Epidermal melanocyte (primary cell): ENCODE results near the gene DHRS1.
"Not testable (repeated sequence)": the region's sequence is repeated elsewhere in the genome, so short reads cannot be mapped to it uniquely, and the experiment has no call there.

Experiments used
- DNase-seq: peaks from one replicate; pipeline ENCODE4 v3.0.0; 2011; ENCODE audit warnings: low spot score; ENCODE audit not compliant: insufficient read length

Gene DHRS1

DNA sequence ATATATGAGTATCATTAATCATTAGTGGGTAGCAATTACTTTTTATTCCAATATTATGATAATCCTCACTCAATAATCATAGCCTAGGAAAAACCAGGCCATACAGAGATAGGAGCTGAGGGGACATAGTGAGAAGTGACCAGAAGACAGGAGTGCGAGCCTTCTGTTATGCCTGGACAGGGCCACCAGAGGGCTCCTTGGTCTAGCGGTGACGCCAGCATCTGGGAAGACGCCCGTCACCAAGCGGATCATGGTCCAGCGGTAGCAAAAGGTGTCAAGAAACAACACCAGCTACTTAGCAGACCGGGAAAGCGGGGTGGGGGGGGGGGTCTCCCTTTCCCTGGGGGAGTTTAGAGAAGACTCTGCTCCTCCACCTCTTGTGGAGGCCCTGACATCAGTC lies 28.3 kb upstream of the DHRS1 start:
- DNase-seq: not testable (repeated sequence)

DNA sequence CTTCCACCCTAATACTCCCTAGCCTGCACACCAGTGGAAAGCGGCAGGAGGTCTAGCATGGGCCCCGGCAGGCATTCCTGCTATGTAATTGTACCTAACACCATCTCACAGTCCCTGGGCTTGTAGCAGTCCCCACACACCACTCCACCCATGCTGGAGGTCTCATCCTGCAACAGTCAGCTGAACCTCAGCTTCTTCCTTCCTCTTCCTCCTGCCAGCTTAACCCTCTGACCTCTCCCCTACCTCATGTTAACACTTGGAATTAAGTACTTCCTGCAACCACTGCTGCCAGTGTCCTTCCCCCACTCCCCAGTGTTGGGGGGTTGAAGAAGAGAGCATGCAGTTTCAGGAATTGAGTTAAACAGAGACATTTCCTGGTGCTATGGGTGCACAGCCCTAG lies 27.7 kb upstream of the DHRS1 start:
- no peak for DNase-seq

DNA sequence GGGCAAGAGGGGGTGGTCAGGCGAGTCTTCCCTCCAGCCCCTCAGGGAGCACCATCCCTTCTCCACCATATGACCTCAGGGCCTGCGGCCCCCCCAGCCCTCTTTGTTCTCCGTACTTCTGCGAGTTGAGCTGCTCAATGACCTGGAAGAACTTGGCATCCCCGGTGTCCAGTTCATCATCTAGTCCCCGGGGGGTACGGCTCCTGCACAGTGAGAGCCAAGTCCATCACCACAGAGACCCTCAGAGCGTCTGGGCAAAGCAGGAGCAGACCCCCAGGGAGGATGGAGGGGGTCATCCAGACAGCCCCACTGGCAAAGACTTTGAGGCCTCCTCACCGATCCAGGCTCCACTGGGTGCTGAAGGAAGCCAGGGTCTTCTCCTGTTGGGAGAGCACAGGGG lies 26.4 kb upstream of the DHRS1 start:
- no peak for DNase-seq

DNA sequence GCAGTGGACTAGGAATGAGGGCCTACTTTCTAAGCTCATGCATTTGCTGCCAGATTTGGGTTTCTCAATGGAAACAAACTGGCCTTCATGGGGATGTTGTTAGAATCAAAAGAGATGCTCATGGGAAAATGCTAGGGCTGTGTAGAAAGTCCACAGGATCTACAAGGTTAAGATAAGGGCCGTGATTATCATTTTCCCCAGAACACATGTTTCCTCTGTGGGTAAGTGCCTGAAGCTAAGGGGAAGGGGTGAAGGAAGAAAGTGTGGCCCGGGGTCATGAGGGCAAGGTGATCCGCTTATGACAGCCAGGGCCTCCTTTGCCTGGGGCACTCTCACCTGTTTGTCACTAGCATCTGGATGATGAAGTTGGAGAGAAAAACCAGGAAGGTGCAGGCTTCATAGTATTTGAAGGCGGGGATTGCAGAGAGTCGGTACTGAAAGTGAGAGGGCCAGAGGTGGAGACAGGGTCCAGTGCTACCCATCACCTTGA lies 25.5 kb upstream of the DHRS1 start:
- no peak for DNase-seq

DNA sequence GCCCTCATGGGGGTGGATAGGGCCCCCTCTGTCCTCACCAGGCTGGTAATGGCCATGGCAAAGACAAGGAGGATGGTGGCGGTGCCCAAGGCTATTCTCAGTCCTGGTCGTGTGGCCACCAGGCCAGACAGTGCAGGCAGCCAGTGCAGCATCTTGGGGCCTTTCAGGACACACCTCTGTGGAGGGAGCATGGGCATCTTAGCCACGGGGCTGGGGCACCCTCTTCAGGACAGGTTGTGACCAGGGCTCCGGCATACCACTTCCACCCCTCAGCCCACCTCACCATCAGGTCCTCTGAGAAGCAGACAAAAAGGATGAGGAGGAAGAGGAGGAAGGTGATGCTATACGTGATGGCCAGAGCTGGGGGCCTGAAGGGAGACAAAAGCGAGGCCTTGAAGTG lies 24.4 kb upstream of the DHRS1 start:
- DNase-seq: no peak

DNA sequence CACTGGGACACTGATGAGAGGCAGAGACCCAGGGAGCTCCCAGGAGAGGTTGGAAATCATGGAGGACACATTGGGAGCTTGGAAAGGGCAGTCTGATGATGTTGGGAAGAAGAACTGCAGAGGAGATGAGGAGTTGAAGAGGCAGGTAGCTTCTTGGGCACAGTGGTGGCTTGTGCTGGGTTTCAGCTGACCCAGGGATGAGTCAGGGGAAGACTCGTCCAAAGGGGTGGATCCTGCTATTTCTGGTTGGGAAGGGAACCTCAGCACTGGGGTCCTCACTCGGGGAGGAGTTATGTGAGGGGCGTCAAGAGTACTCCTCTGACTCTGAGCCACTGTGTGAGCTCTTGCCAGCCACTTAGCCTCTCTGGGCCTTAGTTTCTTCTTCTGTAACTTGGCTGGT lies 23.8 kb upstream of the DHRS1 start:
- DNase-seq: no peak

DNA sequence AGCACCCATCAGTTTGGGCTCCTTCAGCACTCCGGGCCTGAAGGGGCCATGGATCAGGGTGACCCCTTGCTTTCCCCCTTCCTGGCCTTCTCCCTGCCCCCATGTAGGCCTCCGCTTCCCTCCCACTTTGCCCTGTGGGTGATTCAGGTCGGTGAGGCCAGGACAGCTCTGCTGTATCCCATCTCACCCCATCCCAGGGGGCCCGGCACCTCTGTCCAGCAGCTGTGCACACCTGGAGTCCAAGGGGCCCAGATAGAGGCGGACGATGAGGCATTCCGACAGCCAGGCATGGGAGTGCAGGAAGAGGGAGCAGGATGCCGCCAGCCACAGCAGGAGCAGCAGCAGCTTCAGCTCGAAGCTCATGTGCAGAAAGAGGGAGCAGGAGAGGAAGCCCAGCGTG lies 23.1 kb upstream of the DHRS1 start:
- DNase-seq: no peak

DNA sequence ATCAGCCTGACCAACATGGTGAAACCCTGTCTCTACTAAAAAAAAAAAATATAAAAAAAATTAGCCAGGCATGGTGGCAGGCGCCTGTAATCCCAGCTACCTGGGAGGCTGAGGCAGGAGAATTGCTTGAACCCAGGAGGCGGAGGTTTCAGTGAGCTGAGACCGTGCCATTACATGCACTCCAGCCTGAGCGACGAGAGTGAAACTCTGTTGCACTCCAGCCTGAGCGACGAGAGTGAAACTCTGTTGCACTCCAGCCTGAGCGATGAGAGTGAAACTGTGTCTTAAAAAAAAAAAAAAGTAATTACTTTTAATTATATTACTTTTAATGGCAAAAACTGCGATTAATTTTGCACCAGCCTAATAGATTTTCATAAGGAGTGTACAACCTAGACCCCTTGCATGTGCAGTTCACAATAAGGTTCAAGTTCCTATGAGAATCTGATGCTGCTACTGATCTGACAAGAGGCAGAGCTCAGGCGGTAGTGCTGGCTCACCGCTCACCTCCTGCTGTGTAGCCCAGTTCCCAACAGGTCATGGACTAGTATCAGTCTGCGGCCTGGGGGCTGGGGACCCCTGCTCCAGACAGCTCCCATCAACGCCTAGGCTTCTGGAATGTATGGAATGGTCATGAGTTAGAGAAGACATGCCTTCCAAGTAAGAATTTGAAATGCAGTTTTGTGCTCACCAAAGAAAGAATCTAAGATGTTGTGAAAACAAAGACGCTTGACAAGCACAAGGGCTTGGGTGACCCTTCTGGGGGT lies 21.8 kb upstream of the DHRS1 start:
- no peak for DNase-seq

DNA sequence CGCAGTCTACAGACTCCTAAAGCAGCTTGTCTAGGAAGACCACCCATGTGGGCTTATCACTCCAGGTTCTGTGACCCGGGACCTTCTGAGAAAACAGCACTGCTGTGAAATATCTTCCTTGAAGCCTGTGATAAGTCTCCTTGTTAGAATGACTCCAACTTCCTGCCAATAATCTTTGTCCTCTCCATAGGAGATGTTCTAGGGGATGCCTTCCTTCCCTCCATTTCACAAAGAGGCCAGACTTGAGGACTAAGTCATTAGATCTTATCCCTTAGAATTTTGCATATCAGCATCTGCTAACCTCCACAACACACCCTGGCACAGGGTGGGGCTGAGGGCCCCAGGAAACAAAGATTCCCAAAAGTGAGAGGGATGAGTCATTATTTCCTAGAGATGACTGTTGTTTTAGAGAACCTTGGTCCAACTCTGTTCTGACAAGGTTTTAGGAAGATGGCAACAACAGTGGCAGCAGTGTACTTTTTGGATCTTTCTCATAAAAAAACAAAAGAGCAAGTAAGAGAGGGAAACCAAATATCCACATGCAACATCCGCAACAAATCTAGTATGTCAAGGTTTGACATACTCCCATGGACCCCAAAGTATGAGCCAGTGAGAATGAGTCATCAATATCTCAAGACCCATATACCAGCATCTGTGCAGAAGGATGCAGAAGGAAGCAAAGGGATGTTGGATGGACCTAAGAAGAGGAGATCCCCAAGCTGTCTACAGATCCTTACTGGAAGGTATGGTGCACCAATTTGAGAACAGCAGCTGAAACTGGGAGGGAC lies 17.8 kb upstream of the DHRS1 start:
- DNase-seq: no peak

DNA sequence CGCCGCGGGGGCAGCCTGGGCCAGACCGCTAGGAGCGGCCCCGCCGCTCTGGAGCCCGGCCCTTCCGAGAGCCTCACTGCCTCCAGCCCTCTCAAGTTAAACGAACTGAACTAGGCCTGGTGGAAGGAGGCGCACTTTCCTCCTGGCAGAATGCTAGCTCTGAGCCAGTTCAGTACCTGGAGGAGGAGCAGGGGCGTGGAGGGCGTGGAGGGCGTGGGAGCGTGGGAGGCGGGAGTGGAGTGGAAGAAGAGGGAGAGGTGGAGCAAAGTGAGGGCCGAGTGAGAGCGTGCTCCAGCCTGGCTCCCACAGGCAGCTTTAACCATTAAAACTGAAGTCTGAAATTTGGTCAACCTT lies 17.0 kb upstream of the DHRS1 start:
- no peak for DNase-seq

DNA sequence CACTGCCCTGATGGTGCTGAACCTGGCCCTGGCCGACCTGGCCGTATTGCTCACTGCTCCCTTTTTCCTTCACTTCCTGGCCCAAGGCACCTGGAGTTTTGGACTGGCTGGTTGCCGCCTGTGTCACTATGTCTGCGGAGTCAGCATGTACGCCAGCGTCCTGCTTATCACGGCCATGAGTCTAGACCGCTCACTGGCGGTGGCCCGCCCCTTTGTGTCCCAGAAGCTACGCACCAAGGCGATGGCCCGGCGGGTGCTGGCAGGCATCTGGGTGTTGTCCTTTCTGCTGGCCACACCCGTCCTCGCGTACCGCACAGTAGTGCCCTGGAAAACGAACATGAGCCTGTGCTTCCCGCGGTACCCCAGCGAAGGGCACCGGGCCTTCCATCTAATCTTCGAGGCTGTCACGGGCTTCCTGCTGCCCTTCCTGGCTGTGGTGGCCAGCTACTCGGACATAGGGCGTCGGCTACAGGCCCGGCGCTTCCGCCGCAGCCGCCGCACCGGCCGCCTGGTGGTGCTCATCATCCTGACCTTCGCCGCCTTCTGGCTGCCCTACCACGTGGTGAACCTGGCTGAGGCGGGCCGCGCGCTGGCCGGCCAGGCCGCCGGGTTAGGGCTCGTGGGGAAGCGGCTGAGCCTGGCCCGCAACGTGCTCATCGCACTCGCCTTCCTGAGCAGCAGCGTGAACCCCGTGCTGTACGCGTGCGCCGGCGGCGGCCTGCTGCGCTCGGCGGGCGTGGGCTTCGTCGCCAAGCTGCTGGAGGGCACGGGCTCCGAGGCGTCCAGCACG lies 16.4 kb upstream of the DHRS1 start:
- DNase-seq: no peak

DNA sequence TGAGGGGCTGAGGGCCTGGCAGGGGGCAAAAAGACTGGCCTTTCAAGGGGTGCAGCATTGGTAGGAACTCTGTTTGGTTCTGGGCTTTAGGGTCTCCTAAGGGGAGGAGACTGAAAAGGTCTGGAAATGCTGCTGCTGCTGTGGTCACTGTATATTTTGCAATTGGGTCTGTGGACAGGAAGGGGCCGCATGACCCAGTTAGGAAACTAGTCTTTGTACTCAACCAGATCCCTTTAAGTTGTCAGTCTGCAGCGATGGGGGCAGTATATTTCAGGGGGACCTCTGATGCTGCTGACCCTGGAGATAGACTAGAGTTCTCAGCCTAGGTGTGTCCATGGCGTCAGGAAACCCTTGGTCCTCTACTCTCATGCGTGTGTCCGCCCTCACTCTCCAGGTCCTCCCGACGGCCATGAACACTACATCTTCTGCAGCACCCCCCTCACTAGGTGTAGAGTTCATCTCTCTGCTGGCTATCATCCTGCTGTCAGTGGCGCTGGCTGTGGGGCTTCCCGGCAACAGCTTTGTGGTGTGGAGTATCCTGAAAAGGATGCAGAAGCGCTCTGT lies 15.7 kb upstream of the DHRS1 start:
- DNase-seq: no peak

DNA sequence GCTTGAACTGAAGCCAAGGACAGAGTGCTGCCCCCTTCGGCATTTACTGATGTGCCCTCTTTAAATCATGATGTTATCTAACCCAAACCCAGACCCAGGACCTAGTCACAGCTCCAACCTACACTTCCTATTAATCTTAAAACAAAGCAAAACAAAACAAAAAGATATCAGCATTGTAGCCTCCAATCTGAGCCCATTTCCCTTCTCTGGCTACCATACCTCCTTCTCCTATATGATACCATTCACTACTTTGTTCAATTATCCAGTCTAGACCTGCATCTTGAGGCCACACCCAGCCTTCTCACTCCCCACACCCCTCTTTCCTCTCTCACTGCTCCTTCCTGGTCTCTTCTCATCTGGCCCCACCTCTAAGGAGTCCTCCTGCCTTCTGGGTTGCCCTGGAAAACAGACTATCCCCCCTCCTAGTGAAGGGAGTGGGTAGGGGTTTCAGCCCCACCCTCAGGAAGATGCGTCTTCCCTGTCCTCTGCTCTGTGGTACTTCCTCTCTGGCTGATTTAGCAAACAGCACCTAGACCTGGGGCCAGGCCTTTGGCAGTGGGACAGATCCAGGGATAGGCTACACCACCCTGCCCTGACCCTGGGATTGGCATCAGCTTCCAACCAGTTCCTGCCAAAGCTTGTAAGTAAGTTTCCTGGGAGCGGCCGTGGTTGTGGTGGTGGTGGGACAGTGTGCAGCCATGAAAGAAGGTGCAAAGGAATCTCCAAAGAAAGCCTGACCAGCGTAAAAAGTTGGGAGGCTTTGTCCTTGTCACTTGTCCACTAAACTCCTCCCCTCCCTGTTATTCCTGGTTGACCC lies 15.0 kb upstream of the DHRS1 start:
- DNase-seq: no peak

DNA sequence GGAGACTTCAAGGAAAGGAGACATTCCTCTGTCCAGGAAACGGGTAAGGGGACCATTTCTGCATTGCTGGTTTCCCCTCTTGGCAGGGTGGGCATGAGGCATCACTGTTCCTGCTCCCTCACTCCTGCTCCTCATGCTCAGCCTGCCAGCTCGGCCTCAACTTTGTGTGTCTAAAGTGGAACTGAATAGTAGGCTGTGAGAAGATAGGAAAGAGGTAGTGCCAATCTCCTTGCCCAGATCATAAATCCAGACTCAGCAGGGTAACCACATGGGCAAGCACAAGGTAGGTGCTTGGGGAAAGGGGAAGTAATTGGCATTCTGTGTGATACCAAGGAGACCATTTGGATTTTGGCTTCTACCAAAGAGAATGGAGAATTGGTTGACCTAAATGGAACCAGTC lies 14.3 kb upstream of the DHRS1 start:
- DNase-seq: no peak

DNA sequence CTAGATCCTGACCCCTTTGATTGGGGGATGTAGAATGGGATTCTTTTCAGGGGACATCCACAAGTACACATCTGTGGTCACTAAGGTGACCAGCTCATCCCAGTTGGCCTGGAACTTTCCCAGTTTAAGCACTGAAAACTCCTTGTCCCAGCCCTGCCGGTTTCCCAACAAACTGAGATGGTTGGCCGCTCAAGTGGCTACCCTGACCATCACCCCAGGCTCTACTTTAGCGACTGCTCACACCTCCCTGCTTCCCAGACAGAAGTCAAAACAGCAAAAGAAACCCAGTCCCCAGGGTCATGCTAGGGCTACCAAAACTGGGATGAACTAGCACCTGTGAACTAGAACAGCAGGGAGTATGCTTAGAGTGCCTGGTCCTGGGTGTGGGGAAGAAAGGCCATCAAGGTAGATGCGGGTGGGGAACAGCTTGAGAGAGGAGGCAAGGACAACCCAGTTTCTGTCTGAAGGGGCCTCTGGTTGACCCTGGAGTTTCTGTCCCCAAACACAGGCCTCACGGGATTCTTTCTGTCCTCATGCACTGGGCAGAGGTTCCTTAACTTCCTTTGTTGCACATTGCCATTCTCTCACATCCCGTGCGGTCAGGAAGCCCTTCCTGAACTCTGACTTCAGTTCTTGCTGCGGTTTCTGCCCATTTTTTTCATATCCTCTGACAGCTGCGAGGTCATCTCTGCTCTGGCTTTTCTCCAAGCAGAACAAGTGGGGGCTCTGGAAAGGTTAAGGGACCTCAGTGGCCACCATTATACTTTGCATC lies 13.3 kb upstream of the DHRS1 start:
- no peak for DNase-seq

DNA sequence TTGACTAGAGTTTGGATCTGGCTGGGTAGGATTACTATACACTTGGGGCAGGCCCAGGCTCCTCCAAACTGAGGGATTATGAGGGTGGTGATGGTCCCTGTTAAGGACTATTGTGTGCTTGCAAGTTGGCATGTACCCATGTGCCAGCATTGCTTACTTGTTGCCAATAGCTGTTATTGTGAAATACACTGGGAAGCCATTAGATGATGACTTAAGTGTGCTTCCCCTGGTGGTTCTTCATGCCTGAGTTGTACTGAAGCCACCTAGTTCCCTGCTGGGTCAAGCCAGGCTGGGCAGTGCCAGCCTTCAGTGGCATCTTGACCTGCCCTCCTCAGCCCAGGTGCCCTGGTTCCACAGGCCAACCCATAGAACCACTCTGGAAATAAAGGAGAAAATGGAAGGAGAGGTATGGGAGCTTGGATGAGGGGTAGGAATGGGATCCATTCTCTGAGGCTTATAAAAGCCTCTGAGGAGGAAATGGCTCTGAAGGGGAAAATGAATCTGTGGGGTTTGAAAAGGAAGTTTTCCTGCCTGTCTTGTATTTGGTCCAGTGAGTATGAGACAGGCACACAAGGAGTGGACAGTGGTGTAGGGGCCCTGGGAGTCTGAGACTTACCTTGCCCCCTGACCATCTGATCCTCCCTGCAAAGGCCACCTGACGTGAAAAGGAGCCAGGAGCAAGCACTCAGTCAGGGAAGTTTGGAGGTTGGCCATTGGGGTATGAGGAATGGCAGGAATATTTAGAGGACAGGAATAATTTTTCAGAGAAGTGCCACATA lies 12.4 kb upstream of the DHRS1 start:
- DNase-seq: no peak

DNA sequence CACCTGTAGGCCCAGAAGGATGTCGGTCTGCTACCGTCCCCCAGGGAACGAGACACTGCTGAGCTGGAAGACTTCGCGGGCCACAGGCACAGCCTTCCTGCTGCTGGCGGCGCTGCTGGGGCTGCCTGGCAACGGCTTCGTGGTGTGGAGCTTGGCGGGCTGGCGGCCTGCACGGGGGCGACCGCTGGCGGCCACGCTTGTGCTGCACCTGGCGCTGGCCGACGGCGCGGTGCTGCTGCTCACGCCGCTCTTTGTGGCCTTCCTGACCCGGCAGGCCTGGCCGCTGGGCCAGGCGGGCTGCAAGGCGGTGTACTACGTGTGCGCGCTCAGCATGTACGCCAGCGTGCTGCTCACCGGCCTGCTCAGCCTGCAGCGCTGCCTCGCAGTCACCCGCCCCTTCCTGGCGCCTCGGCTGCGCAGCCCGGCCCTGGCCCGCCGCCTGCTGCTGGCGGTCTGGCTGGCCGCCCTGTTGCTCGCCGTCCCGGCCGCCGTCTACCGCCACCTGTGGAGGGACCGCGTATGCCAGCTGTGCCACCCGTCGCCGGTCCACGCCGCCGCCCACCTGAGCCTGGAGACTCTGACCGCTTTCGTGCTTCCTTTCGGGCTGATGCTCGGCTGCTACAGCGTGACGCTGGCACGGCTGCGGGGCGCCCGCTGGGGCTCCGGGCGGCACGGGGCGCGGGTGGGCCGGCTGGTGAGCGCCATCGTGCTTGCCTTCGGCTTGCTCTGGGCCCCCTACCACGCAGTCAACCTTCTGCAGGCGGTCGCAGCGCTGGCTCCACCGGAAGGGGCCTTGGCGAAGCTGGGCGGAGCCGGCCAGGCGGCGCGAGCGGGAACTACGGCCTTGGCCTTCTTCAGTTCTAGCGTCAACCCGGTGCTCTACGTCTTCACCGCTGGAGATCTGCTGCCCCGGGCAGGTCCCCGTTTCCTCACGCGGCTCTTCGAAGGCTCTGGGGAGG lies 11.3 kb upstream of the DHRS1 start, which contains the start of gene LTB4R:
Gene LTB4R (plus strand): TSS at position 857 of the 959 bp plus-strand sequence. CDS start 4,150 bp downstream, outside the sequence.
- DNase-seq: no peak

DNA sequence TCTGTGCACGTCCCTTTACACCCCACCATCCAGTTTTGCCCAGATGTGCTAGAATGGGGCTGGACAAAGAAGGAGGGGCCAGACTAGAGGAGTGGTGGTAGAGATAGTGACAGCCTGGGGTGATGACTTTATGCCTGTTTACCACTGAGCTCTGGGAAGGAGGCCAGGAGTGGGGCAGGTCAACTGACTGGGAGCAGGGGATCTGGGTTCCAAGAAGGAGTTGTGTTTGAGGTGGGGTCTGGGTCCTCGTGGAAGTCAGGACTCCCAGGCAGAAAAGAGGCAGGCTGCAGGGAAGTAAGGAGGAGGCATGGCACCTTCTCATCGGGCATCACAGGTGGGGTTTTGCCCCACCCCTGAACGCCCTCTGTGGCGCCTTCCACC lies 10.7 kb upstream of the DHRS1 start:
- DNase-seq: no peak
